PC-3 (cell line): ENCODE data around the gene DYSF.

Experiments used
- EZH2 ChIP-seq: fragments of 300-600 bp; sonication (generic); IDR thresholded peaks from one replicate; pipeline ENCODE4 v1.6.1; 2017; ENCODE audit warnings: antibody characterized with exemption, mild to moderate bottlenecking, low read length; ENCODE audit not compliant: unreplicated experiment
- TF ChIP-seq, protein P1 (sequence below): fragments of 300-600 bp; sonication (generic); conservative IDR thresholded peaks from 2 replicates; pipeline ENCODE4 v1.5.1; 2017; ENCODE audit warnings: antibody characterized with exemption, low read depth, mild to moderate bottlenecking, low read length

DNA sequence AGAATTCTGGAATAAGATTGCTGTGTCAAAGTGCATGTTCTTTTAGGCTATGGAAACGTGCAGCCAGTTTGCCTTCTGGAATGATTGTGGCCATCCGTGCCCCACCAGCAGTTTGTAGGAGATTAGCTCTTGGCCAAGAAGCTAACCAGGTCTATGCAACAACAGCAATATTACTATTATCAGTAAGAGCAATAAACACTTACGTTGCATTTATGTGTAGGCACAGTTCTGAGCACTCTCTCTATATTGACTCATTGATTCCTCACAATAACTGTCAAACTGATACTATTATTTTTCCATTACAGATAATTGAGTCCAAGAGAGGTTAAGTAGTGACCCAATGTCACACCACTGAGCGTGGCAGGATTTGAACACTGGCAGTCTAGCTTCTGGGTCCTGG, 186.4 kb downstream of the DYSF start:
- TF ChIP-seq EZH2 = no peak
- TF ChIP-seq, protein P1, sequence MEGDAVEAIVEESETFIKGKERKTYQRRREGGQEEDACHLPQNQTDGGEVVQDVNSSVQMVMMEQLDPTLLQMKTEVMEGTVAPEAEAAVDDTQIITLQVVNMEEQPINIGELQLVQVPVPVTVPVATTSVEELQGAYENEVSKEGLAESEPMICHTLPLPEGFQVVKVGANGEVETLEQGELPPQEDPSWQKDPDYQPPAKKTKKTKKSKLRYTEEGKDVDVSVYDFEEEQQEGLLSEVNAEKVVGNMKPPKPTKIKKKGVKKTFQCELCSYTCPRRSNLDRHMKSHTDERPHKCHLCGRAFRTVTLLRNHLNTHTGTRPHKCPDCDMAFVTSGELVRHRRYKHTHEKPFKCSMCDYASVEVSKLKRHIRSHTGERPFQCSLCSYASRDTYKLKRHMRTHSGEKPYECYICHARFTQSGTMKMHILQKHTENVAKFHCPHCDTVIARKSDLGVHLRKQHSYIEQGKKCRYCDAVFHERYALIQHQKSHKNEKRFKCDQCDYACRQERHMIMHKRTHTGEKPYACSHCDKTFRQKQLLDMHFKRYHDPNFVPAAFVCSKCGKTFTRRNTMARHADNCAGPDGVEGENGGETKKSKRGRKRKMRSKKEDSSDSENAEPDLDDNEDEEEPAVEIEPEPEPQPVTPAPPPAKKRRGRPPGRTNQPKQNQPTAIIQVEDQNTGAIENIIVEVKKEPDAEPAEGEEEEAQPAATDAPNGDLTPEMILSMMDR = no peak
